Central memory CD4-positive, alpha-beta T cell (primary cell): Measurements from ENCODE around the gene PRAC2.
A peak's percentile ranks its signal among the peaks of the same experiment; 100 is the strongest.

ENCODE experiments used
- DNase-seq: peaks from one replicate; pipeline ENCODE4 v3.0.0; 2022

The PRAC2 gene

DNA sequence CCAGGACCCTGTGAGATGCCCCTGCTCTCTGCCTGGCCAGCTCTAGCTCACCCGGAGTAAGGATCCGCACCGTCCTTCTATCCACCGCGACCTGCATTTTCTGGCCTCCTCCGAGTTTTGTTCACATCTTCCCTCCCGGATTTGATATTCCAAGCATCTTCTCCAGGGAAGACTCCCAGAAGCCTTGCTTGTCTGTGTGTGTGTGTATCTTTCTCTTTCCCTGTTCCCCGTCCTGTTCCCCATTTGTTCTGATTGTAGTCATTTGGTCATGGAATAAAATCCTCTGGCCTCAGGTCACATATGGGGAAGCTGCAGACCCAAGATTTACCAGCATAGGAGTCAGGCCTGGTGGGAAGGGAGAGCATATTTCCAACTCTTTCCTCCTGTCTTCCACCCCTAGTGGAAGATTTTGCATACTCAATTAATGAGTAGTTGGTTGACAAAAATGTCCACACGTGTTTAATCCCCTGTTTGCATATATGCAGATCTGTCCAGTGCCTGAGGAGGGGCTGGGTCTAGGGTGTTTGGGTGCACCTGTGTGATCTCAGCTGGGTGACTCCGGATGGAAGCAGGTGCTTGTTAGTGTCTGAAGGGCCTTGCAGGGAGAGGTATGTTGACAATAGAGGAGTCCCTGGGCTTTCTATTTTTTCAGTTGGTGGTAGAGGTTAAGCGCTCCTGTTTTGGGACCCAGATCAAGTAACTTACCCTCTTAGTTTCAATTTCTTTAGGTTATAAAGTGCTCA, 2.5 kb upstream of the PRAC2 start:
- no peak for DNase-seq

DNA sequence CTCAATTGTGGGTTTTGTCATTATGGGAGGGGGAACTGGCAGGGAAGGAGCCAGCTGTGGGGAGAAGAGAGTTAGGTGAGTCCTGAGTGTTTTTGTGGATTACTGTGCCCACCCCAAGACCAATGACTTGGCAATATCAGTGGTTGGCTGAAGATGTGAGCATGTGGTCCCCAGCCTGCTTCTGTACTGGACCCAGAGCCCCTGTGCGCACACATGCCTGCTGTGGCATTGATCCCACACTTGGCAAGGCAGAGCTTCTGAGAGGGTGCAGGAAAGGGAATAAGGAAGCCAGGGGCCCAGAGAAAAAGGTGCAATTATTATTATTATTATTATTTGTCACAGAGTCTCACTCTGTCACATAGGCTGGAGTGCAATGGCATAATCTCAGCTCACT, 2.0 kb upstream of the PRAC2 start:
- DNase-seq, result no peak

- DNase-seq, result no peak
Measured at GRCh38 chr17:48722201-48722907, 631 bp upstream of the PRAC2 start, which contains the start of gene PRAC1. Gene PRAC1, minus strand, starts transcription at chr17:48722518. Its CDS starts 126 bp downstream, at chr17:48722392.

- DNase-seq, result no peak
Measured at GRCh38 chr17:48723423-48724250, 652 bp downstream of the PRAC2 start.

- peak; percentile 65 for DNase-seq
Measured at GRCh38 chr17:48724251-48725003, 1.4 kb downstream of the PRAC2 start.

DNA sequence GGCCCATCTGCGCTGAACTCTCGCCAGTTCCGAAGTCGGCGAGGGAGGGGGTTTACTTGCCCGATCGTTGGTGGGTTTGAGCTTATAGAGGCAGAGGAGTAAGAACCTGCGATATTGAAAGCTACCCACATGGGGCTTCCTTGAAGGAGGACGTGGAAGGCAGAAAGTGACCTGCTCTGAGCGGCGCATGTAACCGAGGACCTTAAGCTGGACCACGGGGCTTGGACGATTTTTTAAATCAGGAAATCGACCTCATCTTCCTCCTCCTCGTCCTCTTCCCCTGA, 2.0 kb downstream of the PRAC2 start:
- DNase-seq, result no peak

GRCh38 chr17:48725288-48726064, 2.5 kb downstream of the PRAC2 start:
- DNase-seq, result no peak

- DNase-seq, result no peak
Measured at GRCh38 chr17:48726114-48726915, 3.3 kb downstream of the PRAC2 start.

DNA sequence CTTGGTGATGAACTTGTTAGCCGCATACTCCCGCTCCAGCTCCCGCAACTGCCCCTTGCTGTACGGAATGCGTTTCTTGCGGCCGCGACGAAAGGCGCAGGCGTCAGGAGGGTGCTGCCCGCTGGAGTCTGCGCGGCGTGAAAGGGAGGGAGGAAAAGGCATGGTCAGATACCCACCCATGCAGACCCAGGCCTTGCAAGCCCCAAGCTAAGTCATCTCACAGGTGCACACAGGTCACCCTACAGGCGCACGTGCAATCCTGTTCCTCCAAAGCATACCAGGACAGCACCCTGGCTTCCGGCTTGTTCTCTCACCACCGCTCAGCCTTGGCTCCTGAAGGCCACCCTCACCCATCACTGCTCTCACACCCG, 3.9 kb downstream of the PRAC2 start:
- no peak for DNase-seq

DNA sequence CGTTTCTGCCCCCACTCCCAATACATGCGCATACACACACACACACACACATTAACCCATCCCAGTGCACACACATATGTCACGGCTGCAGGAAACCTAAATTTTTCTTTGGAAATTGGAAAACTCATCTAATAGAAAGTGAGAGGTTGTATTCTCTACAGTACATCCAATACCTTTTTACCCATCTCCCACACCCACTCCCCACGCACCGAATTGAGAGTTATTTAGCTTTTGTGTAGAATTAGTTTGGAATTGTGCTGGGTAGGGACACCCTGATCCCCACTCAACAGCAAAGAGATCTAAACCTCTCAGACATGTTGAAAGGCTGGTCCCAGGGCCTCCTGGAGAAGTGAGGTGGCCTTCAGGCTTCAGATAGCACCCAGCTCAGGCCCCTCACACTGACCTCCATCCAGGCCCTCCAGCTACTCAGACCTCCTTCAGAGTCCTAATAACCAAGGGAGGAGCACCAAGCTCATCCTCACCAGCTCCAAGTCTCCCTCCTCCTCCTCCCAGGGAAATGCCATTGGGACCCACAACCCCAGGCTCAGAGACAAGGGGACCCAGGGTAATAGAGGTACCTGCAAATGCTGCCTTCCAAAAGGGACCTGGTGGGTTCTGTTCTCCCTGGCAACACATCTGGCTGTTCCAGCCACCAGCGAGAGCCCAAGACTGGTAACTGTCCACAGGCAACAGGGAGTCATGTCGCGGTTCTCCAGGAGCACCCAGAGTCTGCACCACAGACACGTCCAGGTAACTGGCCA, 4.6 kb downstream of the PRAC2 start:
- DNase-seq, result no peak

DNA sequence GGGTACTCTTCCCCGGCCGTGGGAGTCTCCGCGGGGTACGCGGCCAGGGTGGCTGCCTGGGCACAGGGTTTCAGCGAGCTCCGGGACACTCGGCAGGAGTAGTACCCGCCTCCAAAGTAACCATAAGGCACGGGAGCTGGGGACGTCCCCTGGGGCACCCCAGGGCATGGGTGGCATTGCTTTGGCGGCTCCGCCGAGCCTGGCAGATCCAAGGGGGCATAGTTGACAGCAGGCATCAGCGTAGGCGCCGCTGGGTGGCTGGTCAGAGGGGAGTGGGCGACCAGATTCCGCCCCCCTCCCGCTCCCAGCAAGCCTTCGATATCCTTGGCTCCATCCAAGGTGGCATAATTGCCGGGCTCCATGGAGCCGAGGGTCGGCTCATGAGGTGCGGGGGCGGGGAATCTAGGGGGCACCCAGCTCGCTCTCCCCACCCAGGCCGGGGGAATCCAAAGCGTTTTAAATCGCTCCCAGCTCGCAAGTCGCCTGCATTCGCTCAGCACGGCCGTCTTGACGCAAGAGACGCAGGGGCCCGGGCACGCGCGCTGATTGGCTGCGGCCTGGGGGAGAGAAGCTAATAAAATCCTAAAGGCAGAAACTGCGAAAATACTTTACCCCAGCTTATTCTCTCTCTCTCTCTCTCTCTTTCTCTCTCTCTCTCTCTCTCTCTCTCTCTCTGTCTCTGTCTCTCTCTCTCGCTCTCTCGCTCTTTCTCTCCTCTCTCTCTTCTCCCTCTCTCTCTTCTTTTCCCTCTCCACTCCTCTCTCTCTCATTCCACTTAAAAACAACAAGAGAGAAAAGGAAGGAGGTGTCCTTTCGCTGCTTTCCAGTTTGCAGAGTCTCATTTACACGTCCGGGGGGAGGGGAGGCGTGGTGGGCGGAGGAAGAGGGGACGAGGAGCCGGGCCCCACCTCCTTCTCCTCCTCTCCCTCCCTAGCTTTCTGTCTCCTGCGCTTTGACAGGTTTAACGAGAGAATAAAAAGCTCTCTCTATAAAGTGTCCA, 5.5 kb downstream of the PRAC2 start, which contains the start of gene HOXB13:
Gene HOXB13, minus strand, starts transcription at position 519 of the 1,000 bp plus-strand sequence. Its CDS starts 157 bp downstream, at position 362.
- peak; percentile 30 for DNase-seq

GRCh38 chr17:48729335-48730239, 6.6 kb downstream of the PRAC2 start:
- no peak for DNase-seq

GRCh38 chr17:48730240-48730550, 7.2 kb downstream of the PRAC2 start:
- DNase-seq, result no peak

DNA sequence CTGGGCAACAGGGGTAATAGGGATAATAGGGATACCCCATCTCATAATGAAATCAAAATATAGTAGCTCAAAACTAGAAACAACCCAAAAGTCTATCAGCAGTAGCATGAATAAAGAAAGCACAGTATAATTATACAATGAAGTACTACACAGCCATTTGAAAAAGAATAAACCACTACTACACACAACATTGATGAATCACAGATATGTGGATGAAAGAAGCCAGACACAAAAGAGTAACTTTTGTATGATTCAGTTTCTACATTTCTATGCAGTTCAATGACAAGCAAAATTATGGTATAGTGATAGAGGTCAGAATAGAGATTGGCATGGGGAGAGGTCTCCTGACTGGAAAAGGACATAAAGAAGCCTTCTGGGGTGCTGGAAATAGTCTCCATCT, 8.4 kb downstream of the PRAC2 start:
- DNase-seq, result no peak

GRCh38 chr17:48732688-48733629, 10.0 kb downstream of the PRAC2 start:
- no peak for DNase-seq

- no peak for DNase-seq
Measured at GRCh38 chr17:48733632-48734328, 10.8 kb downstream of the PRAC2 start.
